ENCODE data around the gene ACTRT2.

- TF ChIP-seq, protein P1, sequence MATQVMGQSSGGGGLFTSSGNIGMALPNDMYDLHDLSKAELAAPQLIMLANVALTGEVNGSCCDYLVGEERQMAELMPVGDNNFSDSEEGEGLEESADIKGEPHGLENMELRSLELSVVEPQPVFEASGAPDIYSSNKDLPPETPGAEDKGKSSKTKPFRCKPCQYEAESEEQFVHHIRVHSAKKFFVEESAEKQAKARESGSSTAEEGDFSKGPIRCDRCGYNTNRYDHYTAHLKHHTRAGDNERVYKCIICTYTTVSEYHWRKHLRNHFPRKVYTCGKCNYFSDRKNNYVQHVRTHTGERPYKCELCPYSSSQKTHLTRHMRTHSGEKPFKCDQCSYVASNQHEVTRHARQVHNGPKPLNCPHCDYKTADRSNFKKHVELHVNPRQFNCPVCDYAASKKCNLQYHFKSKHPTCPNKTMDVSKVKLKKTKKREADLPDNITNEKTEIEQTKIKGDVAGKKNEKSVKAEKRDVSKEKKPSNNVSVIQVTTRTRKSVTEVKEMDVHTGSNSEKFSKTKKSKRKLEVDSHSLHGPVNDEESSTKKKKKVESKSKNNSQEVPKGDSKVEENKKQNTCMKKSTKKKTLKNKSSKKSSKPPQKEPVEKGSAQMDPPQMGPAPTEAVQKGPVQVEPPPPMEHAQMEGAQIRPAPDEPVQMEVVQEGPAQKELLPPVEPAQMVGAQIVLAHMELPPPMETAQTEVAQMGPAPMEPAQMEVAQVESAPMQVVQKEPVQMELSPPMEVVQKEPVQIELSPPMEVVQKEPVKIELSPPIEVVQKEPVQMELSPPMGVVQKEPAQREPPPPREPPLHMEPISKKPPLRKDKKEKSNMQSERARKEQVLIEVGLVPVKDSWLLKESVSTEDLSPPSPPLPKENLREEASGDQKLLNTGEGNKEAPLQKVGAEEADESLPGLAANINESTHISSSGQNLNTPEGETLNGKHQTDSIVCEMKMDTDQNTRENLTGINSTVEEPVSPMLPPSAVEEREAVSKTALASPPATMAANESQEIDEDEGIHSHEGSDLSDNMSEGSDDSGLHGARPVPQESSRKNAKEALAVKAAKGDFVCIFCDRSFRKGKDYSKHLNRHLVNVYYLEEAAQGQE (IDR thresholded peaks at IDR 0.05; ENCODE audit: unreplicated experiment) = no peak
- no peak for TF ChIP-seq CREB1 (CRISPR knock-in tag; IDR thresholded peaks at IDR 0.05; ENCODE audit: low read depth)
- TF ChIP-seq, protein P2, sequence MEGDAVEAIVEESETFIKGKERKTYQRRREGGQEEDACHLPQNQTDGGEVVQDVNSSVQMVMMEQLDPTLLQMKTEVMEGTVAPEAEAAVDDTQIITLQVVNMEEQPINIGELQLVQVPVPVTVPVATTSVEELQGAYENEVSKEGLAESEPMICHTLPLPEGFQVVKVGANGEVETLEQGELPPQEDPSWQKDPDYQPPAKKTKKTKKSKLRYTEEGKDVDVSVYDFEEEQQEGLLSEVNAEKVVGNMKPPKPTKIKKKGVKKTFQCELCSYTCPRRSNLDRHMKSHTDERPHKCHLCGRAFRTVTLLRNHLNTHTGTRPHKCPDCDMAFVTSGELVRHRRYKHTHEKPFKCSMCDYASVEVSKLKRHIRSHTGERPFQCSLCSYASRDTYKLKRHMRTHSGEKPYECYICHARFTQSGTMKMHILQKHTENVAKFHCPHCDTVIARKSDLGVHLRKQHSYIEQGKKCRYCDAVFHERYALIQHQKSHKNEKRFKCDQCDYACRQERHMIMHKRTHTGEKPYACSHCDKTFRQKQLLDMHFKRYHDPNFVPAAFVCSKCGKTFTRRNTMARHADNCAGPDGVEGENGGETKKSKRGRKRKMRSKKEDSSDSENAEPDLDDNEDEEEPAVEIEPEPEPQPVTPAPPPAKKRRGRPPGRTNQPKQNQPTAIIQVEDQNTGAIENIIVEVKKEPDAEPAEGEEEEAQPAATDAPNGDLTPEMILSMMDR (conservative IDR thresholded peaks at IDR 0.05; ENCODE audit: low read depth in 2 of 2) = no peak
- TF ChIP-seq EZH2phosphoT487 (IDR thresholded peaks at IDR 0.05; ENCODE audit: unreplicated experiment) = no peak
- no peak for TF ChIP-seq EZH2 (IDR thresholded peaks at IDR 0.05; ENCODE audit: low read depth, unreplicated experiment)
- TF ChIP-seq POLR2AphosphoS5 (IDR thresholded peaks at IDR 0.05; ENCODE audit: low read depth) = no peak
- TF ChIP-seq JUNB (IDR thresholded peaks at IDR 0.05; ENCODE audit: unreplicated experiment) = no peak
- TF ChIP-seq, protein P3, sequence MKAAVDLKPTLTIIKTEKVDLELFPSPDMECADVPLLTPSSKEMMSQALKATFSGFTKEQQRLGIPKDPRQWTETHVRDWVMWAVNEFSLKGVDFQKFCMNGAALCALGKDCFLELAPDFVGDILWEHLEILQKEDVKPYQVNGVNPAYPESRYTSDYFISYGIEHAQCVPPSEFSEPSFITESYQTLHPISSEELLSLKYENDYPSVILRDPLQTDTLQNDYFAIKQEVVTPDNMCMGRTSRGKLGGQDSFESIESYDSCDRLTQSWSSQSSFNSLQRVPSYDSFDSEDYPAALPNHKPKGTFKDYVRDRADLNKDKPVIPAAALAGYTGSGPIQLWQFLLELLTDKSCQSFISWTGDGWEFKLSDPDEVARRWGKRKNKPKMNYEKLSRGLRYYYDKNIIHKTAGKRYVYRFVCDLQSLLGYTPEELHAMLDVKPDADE (IDR thresholded peaks at IDR 0.05) = no peak
Measured at GRCh38 chr1:3026124-3026523, 4.9 kb downstream of the ACTRT2 start.

Measured in GM23338 (cell line).